AG10803 (cell line): ENCODE results near the gene DCAF6.
A peak's percentile ranks its signal among the peaks of the same experiment; 100 is the strongest.
"Not testable (repeated sequence)": the region's sequence is repeated elsewhere in the genome, so short reads cannot be mapped to it uniquely, and the experiment has no call there.

Source experiments
- DNase-seq: peaks from one replicate; pipeline ENCODE4 v3.0.0; 2010; ENCODE audit warnings: low read depth
- H3K4me3 ChIP-seq: 2 replicates; pipeline ENCODE4 v1.5.1; 2011; ENCODE audit warnings: mild to moderate bottlenecking, low read length, control low read depth
- CTCF ChIP-seq: conservative IDR thresholded peaks from 2 replicates; pipeline ENCODE4 v1.5.1; 2011; ENCODE audit warnings: mild to moderate bottlenecking, low read length, control low read depth, inconsistent platforms

Gene DCAF6, protein sequence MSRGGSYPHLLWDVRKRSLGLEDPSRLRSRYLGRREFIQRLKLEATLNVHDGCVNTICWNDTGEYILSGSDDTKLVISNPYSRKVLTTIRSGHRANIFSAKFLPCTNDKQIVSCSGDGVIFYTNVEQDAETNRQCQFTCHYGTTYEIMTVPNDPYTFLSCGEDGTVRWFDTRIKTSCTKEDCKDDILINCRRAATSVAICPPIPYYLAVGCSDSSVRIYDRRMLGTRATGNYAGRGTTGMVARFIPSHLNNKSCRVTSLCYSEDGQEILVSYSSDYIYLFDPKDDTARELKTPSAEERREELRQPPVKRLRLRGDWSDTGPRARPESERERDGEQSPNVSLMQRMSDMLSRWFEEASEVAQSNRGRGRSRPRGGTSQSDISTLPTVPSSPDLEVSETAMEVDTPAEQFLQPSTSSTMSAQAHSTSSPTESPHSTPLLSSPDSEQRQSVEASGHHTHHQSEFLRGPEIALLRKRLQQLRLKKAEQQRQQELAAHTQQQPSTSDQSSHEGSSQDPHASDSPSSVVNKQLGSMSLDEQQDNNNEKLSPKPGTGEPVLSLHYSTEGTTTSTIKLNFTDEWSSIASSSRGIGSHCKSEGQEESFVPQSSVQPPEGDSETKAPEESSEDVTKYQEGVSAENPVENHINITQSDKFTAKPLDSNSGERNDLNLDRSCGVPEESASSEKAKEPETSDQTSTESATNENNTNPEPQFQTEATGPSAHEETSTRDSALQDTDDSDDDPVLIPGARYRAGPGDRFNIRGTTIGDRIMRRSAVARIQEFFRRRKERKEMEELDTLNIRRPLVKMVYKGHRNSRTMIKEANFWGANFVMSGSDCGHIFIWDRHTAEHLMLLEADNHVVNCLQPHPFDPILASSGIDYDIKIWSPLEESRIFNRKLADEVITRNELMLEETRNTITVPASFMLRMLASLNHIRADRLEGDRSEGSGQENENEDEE

DNA sequence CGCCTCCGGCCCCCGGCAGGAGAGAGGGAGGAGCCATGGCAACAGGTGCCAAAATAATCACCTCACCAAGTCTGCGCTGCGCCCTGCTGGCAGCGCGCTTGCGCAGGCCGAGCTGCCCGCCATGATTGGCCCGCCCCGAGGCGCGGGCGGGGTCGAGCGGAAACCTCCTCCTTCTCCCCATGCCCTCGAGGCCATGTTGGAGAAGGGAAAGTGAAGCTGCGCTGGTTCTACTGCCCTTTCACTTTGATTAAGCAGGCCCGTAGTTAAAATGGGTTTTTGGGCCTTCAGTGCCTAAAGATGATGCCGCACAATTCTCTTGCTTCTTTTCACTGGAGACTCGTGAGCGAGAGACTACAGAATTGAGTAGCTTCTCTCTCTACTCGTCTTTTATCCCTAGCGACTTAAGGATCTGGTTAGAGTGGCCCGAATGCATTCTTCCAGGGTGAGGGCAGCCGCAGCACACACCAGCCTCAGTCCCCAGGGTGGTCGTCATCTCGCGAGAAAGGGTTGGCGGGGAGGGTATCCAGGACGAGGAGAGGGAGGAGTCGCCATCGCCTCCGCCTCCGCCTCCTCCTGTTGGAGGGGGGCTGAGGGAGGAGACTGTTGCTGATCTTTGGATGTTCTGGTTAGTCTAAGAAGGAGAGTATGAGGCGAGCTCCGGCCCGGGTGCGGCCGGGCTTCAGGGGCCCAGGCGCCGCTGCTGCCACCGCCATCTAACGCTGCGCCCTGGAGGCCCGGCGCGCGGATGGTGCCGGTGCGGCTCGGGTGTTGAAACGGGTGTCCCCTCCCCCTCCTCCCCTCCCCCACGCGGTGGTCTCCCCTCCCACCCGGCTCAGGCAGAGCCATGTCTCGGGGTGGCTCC, at the start of gene DCAF6:
DCAF6 (plus strand) TSS at position 616 of the 862 bp plus-strand sequence; CDS start at position 845, 229 bp downstream.
- TF ChIP-seq CTCF = no peak

DNA sequence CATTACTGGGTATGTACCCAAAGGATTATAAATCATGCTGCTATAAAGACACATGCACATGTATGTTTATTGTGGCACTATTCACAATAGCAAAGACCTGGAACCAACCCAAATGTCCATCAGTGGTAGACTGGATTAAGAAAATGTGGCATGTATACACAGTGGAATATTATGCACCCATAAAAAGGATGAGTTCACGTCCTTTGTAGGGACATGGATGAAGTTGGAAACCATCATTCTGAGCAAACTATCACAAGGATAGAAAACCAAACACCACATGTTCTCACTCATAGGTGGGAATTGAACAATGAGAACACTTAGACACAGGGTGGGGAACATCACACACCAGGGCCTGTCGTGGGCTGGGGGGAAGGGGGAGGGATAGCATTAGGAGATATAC, 49.3 kb upstream of the DCAF6 start:
- not testable (repeated sequence) for H3K4me3 ChIP-seq, DNase-seq

More for the DNA sequence above, at the start of gene DCAF6:
- peak; percentile 99 for DNase-seq
- peak within 1 kb of the TSS; percentile 85 for H3K4me3 ChIP-seq

GRCh38 chr1:167890400-167890799, 46.1 kb upstream of the DCAF6 start:
- no peak overlapping the region for H3K4me3 ChIP-seq
- no peak for TF ChIP-seq CTCF
- no peak for DNase-seq

DNA sequence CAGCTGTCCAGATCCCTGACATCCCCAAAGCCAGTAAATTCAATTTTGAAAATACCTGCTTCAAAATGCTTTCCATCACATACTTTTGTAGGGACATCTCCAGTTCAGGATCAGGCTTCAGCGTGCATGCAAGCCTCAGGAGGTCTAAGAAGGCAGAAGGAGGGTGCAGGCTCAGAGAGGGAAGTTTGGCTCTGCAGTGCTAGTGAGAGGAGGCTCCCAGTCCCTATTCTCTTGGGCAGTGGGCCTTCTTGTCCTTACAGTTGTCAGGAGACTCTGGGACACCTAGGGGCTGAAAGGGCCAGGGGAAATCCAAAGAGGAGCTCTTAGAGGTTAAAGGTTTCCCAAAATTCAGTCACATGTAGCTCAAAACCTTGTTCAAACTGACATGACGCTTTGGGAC, 42.7 kb upstream of the DCAF6 start:
- DNase-seq = no peak
- TF ChIP-seq CTCF = no peak

GRCh38 chr1:167898578-167899222, 37.8 kb upstream of the DCAF6 start:
- no peak for DNase-seq
- no peak for TF ChIP-seq CTCF
- no peak overlapping the region for H3K4me3 ChIP-seq

More for the DNA sequence above, 42.7 kb upstream of the DCAF6 start:
- H3K4me3 ChIP-seq = no peak overlapping the region

DNA sequence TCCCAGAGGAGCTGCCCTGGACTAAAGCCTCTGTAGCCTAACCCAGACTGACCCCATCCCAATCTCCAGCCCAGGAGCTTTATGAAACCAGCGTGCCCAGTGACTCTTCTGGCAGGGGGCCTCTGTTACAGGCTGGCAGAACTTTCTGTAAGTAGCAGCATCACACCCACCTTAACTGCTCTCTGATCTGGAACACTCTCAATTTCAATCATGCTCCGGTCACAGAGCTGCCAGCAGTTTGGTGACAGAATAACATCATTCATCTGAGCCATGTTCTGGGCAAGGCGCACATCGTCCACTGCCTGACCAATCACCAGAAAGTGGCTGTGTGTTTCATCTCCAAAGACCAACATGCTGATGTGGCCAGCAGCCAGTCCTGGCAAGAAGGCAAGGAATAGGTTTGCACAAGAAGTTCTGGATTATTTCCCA, 37.2 kb upstream of the DCAF6 start:
- peak; percentile 77 for DNase-seq
- no peak for TF ChIP-seq CTCF

More for the DNA sequence above, 37.2 kb upstream of the DCAF6 start:
- no peak overlapping the region for H3K4me3 ChIP-seq
